ENCODE measurements around the gene STARD10.

The STARD10 gene

DNA sequence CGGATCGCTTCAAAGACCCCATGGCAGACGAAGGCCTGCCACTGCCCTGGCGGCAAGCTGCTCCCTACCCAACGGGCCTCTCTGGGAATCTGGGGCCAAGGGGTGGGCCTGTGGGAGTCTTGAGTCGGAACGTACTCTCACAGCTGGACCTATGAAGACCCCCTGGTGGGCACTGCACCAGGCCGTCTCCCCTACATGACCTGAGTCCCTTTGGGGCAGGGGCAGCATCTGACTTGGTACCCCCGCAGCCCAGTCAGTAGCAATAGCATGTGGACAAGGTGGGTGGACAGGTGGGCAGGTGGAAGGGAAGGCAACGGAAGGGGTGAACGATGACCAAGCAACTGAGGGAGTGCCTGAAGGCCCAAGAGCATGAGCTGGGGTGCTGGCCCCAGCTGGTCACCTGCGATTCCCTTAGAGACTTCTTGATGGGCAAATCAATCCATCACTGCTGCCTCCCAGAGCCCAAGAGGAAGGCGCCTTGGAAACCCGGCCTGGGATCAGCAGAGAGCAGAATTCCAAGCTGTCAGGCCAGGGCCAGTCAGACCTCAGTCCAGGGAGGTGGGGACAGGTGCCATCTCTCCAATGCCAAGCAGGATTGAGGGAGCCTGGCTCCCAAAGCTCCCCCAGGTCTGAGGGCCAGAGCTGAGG is 76.9 kb downstream of the STARD10 start:
- H3K27ac Mint-ChIP-seq, result no peak overlapping the region
- peaks cover 100% of the 10 kb centered on the region for H3K36me3 Mint-ChIP-seq (ENCODE audit: low read depth)
- intact Hi-C loops (cut with micrococcal nuclease), result no loop called here
- H3K9me3 Mint-ChIP-seq, result no peaks in the 10 kb centered on the region
- H3K4me3 Mint-ChIP-seq, result no peak overlapping the region
- H3K27me3 Mint-ChIP-seq, result no peaks in the 10 kb centered on the region
- peaks cover 100% of the 10 kb centered on the region for H3K4me1 Mint-ChIP-seq (ENCODE audit: low read depth)

DNA sequence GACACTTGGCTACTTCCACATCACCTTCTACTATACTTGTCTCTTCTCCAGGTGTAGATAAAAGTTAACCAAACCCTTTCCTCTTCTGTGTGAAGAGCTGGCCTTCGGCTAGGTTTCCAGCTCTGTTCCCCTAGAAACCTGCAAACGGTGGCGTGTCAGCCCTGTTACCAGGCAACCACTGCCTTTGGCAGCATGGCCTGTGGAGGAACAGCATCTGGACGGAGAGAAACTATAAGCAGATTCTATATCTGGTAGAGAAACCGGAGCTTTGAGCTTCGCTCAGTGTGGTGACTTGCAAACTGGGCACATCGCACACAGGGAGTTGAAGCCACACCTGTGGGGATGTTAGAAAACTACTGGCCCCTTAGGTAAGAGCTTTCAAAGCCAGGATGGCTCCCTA is 77.6 kb downstream of the STARD10 start:
- intact Hi-C loops (cut with micrococcal nuclease), result no loop called here
- Mint-ChIP-seq H3K27ac (peak overlapping the region; percentile 84), H3K9me3 (no peaks in the 10 kb centered on the region), H3K4me3 (no peak overlapping the region), H3K4me1 (ENCODE audit: low read depth) (peaks cover 98% of the 10 kb centered on the region), H3K36me3 (ENCODE audit: low read depth) (peaks cover 100% of the 10 kb centered on the region), H3K27me3 (no peaks in the 10 kb centered on the region)

DNA sequence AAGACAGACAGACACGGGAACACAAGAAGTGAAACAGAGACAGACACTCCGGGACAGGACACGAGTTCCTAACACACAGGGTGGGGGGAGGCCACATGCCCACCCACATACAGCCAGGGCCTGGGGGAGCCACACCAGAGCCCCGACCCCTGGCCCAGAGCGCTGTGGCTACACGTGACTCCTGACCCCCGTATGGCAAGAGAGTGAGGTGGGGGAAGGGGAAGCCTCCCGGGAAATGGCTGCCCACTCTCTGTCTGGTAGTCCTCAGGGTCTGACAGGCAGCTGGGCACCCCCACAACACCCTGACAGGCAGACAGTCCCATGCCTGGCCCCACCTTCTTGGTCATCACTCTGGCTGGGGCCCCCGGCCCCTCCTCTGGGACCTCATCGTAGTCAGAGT is 81.0 kb downstream of the STARD10 start:
- peak overlapping the region; percentile 84 for H3K27ac Mint-ChIP-seq
- peaks cover 97% of the 10 kb centered on the region for H3K4me1 Mint-ChIP-seq (ENCODE audit: low read depth)
- intact Hi-C loops (cut with micrococcal nuclease), result no loop called here
- peaks cover 100% of the 10 kb centered on the region for H3K36me3 Mint-ChIP-seq (ENCODE audit: low read depth)
- H3K27me3 Mint-ChIP-seq, result no peaks in the 10 kb centered on the region
- peak overlapping the region; percentile 64 for H3K4me3 Mint-ChIP-seq
- H3K9me3 Mint-ChIP-seq, result no peaks in the 10 kb centered on the region

DNA sequence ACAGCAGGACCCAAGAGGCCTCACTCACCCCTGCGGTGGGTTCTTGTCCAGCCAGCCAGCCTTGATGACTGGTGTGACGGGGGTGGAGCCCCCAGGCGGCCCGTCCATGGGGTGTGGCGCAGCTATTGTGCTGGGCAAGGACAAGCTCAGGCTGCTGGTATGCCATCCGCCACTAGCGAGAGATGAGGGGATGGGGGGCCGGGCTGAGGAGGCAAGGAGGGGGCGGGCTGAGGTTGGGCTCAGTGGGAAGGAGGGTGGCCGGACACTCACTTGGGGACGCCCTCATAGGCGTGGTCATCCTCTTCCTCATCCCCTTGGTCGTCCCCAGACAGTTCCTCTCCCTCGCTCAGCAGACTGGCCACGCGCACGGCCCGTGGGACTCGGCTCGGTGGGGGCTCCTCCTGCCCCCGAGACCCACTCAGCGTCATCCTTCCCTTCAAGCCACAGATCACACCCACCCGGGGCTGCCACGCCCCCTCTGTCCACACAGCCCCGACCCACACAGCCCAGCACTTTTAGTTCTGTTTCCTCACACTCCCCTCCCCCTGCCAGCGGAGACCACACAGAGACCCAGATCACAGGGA is 81.6 kb downstream of the STARD10 start:
- Mint-ChIP-seq H3K27ac (peak overlapping the region; percentile 84), H3K4me3 (peak overlapping the region; percentile 64), H3K9me3 (no peaks in the 10 kb centered on the region), H3K36me3 (ENCODE audit: low read depth) (peaks cover 100% of the 10 kb centered on the region), H3K27me3 (no peaks in the 10 kb centered on the region), H3K4me1 (ENCODE audit: low read depth) (peaks cover 97% of the 10 kb centered on the region)
- intact Hi-C loops (cut with micrococcal nuclease), result no loop called here

DNA sequence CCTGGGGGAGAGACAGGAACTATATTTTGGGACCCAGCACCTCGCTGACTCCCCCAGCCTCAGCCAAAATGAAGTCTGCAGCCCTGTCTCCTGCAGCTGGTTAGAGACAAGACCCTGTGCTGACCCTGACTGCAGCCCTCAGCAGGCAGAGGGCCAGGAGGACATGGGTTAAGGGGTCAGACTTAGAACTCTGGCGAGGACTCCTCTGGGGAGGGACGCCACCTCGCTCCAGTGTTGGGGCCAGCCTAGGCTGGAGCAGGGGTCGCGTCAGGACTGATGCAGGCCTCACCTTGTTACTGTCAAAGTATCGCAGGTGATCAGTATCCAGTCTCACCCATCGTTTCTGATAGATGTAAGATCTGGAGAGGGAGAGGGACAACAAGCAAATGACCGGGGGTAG is 82.7 kb downstream of the STARD10 start:
- Mint-ChIP-seq H3K27ac (no peak overlapping the region), H3K4me1 (ENCODE audit: low read depth) (peaks cover 97% of the 10 kb centered on the region)
- intact Hi-C loops (cut with micrococcal nuclease), result no loop called here

DNA sequence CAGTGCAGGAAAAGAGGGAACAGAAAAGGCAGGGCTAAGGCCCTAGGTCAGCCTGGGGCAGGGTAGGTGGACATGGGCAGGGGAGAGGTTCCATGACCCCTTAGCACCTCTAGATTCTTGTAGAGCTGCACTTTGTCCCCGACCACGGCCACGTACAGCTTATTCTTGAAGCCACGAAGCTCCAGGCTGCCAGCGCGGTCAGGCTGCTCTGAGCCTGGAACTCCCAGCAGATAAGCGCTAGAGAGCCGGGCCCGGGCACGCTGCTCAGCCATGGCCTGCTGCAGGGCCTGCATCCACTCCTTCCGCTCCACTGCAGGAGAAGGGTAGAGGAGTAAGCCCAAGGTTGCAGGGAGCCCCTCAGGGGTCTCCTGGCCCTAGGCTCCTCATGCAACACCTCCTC is 83.6 kb downstream of the STARD10 start:
- Mint-ChIP-seq H3K36me3 (ENCODE audit: low read depth) (peaks cover 100% of the 10 kb centered on the region), H3K4me1 (ENCODE audit: low read depth) (peaks cover 95% of the 10 kb centered on the region), H3K9me3 (no peaks in the 10 kb centered on the region), H3K27me3 (no peaks in the 10 kb centered on the region), H3K4me3 (no peak overlapping the region), H3K27ac (no peak overlapping the region)
- intact Hi-C loops (cut with micrococcal nuclease), result no loop called here

More for the DNA sequence above, 82.7 kb downstream of the STARD10 start:
- Mint-ChIP-seq H3K27me3 (no peaks in the 10 kb centered on the region), H3K4me3 (no peak overlapping the region), H3K36me3 (ENCODE audit: low read depth) (peaks cover 100% of the 10 kb centered on the region), H3K9me3 (no peaks in the 10 kb centered on the region)

DNA sequence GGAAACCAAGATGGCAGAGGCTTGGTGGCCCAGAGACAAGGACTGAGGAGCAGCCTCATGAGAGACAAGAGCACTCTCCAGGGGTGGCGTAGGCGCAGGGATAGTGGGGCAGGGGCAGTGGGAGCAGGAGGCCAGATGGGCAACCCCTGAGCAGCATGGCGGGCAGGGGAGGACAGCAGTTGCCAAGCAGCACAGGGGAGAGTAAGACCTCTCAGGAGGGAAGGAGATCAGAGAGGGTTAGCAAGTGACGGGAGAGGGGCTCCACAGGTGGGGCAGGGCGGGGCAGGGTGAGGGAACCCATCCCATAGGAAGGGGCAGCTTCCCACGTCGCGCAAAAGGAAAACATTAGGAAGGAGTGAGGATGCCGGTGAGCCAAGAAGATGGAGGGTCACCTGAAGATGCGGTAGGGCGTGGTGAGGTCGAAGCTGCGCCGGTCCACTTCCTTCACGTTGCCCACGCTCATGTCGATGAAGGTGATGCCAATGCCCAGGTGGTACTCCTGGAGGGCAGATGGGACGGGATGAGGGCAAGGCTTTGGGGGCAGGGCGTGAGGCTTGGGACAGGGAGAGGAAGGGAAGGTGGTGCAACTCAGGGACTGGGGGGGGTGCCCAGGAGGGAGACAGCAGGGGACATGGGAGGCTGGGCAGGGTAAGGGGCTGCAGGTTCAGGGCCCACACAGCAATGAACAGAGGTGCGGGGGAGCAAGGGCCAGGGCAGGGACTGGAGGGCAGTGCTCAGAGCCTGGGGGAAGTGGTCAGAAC is 84.2 kb downstream of the STARD10 start:
- no peak overlapping the region for H3K4me3 Mint-ChIP-seq
- no peaks in the 10 kb centered on the region for H3K9me3 Mint-ChIP-seq
- intact Hi-C loops (cut with micrococcal nuclease), result no loop called here
- peak overlapping the region; percentile 21 for H3K27ac Mint-ChIP-seq
- no peaks in the 10 kb centered on the region for H3K27me3 Mint-ChIP-seq
- H3K4me1 Mint-ChIP-seq (ENCODE audit: low read depth), result peaks cover 89% of the 10 kb centered on the region
- peaks cover 100% of the 10 kb centered on the region for H3K36me3 Mint-ChIP-seq (ENCODE audit: low read depth)

DNA sequence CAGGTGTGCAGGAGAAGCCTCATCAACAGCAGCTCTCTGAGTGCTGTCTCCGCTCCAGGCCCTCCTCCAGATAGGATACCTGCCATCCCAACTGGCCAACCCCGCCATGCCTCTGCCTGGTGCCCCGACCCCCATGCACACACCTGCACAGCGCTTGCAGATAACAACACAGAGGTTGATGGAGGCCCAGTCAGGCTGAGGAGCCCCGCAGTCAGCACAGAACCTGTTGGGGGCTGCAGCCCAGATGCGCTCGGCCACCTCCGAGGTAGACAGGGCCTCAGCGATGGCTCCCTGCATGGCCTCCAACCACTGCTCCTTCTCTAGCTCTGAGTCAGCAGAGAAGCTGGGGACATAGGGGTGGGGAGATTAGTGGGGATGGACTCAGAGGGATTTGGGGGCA is 86.8 kb downstream of the STARD10 start:
- Mint-ChIP-seq H3K36me3 (ENCODE audit: low read depth) (peaks cover 100% of the 10 kb centered on the region), H3K27ac (peak overlapping the region; percentile 18)

DNA sequence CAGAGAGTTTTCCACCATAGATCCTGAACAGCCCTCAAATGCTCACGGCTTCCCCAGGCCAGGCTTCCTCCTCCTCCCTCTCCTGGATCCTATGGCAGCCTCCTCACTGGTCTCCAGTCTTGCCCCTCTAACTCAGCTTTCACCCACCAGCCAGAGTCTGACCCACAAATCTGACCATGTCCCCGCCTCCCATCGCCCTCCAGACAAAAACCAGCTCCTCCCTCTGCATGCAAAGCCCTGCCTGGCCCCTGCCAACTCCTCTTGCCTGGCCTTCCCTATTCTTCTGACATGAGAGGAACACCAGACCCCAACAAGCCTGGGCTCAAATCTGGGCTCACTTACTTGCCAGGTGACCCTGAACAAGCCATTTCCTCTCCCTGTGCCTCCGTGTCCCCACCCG is 87.3 kb downstream of the STARD10 start:
- intact Hi-C loops (cut with micrococcal nuclease), result no loop called here
- H3K27me3 Mint-ChIP-seq, result no peaks in the 10 kb centered on the region
- H3K27ac Mint-ChIP-seq, result peak overlapping the region; percentile 18
- no peak overlapping the region for H3K4me3 Mint-ChIP-seq
- H3K36me3 Mint-ChIP-seq (ENCODE audit: low read depth), result peaks cover 100% of the 10 kb centered on the region
- H3K9me3 Mint-ChIP-seq, result no peaks in the 10 kb centered on the region
- H3K4me1 Mint-ChIP-seq (ENCODE audit: low read depth), result peaks cover 58% of the 10 kb centered on the region

More for the DNA sequence above, 86.8 kb downstream of the STARD10 start:
- Mint-ChIP-seq H3K9me3 (no peaks in the 10 kb centered on the region), H3K27me3 (no peaks in the 10 kb centered on the region), H3K4me1 (ENCODE audit: low read depth) (peaks cover 63% of the 10 kb centered on the region), H3K4me3 (no peak overlapping the region)
- intact Hi-C loops (cut with micrococcal nuclease), result no loop called here

DNA sequence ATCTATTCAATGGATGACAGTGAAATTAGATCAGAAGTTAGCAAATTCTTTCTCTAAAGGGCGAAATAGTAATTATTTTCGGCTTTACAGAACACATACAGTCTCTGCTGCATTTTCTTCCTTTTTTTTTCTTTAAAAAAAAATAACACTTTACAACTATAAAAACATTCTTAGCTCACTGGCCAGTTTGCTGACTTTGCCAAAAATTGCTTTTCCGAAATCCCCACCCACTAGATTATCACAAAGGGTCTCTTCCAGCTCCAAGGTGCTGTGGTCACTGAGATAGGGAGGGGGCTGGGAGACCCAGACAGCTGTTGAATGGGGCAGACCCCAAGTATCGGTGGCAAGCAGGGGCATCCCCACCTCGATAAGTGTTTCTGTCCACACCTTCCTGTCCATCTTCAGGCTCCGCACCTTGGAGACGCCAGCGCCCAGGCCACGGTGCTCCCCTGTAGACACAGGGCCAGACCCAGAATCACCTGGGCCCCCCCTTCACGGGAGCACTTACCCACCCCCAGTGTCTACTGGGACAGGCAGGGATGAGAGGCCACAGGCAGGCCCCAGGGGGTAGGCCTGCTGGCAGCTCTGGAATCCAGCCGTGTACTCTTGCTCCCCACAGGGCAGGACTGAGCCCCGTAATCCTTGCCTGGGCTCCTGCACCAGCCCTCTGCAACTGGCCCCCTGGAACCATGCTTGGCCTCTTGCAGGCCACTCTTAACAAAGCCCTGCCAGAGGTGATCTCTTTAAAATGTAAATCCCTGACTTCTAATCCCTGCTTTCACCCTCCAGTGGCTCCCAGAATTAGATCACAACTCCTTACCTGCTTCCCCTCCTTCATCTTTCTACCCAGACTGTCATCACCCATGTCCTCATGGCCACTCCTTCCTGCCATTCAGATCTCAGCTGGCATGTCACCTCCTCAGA is 88.1 kb downstream of the STARD10 start:
- Mint-ChIP-seq H3K4me3 (no peak overlapping the region), H3K4me1 (ENCODE audit: low read depth) (peaks cover 51% of the 10 kb centered on the region), H3K36me3 (ENCODE audit: low read depth) (peaks cover 100% of the 10 kb centered on the region), H3K27me3 (no peaks in the 10 kb centered on the region), H3K27ac (peak overlapping the region; percentile 18), H3K9me3 (no peaks in the 10 kb centered on the region)
- intact Hi-C loops (cut with micrococcal nuclease), result no loop called here

DNA sequence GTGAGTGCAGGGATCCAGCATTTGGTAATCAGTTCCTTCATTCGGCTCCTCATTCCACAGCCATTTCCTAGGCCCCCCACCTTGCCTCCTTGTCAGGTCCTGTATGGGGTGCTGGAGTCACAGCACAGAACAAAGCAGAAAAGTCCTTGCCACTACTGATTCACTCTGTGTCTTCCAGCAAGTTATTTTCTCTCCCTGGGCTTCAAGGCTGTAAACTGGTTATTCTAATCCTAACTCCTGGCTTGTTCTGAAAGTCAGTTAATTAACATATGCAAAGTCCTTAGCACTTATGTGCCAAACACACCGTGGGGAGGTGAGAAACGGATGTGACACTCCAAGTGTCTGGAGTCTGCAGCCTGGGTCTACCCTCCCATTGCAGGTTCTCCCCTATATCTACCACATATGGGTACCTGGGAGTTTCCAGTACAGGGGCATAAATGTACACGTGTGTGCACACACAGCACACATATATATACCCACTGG is 89.0 kb downstream of the STARD10 start:
- Mint-ChIP-seq H3K4me1 (ENCODE audit: low read depth) (peaks cover 43% of the 10 kb centered on the region), H3K36me3 (ENCODE audit: low read depth) (peaks cover 100% of the 10 kb centered on the region), H3K27me3 (no peaks in the 10 kb centered on the region), H3K9me3 (no peaks in the 10 kb centered on the region), H3K4me3 (no peak overlapping the region), H3K27ac (no peak overlapping the region)
- intact Hi-C loops (cut with micrococcal nuclease), result no loop called here
